ENCODE results near the gene PCSK5. TPM values are rescaled to one million over a fixed set of nuclear protein-coding genes. Genes with fewer than 3 reads are reported as not detected.

The PCSK5 gene
- polyA plus RNA-seq, 1 donor (not counting 4 experiments of a cell fraction or from before 2014, with no cell fraction given), result 1.9 TPM

- Histone ChIP-seq H3K79me2 (ENCODE audit: control insufficient read depth, insufficient read depth, low read length) (no peaks in the 10 kb centered on the region), H3K9me3 (ENCODE audit: control insufficient read depth, low read depth, low read length) (no peaks in the 10 kb centered on the region), H4K20me1 (ENCODE audit: control insufficient read depth, extremely low read depth, insufficient read depth, low read length) (no peaks in the 10 kb centered on the region), H3K9me1 (ENCODE audit: control insufficient read depth, extremely low read depth, insufficient read depth, low read length) (no peaks in the 10 kb centered on the region), H3K27ac (ENCODE audit: control insufficient read depth, insufficient read depth, low read length) (no peak overlapping the region), H2AFZ (ENCODE audit: control insufficient read depth, low read length) (no peak overlapping the region), H3K9ac (ENCODE audit: control insufficient read depth, extremely low read depth, insufficient read depth, low read length) (no peak overlapping the region), H3K36me3 (ENCODE audit: control insufficient read depth in 2 of 2, extremely low read depth in 1 of 2, insufficient read depth in 2 of 2, low read length in 2 of 2) (no peaks in the 10 kb centered on the region), H3K4me1 (ENCODE audit: control insufficient read depth, extremely low read depth, insufficient read depth, low read length) (no peaks in the 10 kb centered on the region), H3K4me3 (ENCODE audit: control insufficient read depth in 2 of 3, extremely low read depth in 1 of 3, insufficient read depth in 2 of 3, low read depth in 1 of 3, low read length in 3 of 3) (no peak overlapping the region), H3K27me3 (ENCODE audit: control insufficient read depth, extremely low read depth, insufficient read depth, low read length) (no peaks in the 10 kb centered on the region), H3K4me2 (ENCODE audit: control insufficient read depth, extremely low read depth, insufficient read depth, low read depth, low read length) (no peak overlapping the region)
- dilution Hi-C loops (cut with MboI; ENCODE audit: extremely low pct_ligation_motif_present, low sequenced_read_pairs), result no loop called here
- DNase-seq (ENCODE audit: low read depth, low spot score) (no peak), FAIRE-seq (no peak)
- TF ChIP-seq CTCF (optimal IDR thresholded peaks at IDR 0.05 in 1 of 3, IDR thresholded peaks at IDR 0.05 in 1 of 3, conservative IDR thresholded peaks at IDR 0.05 in 1 of 3; ENCODE audit: extremely low read depth in 1 of 3, insufficient read depth in 2 of 3, low read length in 3 of 3), result no peak
- TF ChIP-seq EZH2 (IDR thresholded peaks at IDR 0.05; ENCODE audit: low read length), result no peak
Observed at GRCh38 chr9:76246680-76247079, 356.2 kb downstream of the PCSK5 start.

- Histone ChIP-seq H3K27ac (ENCODE audit: control insufficient read depth, insufficient read depth, low read length) (no peak overlapping the region), H3K9me1 (ENCODE audit: control insufficient read depth, extremely low read depth, insufficient read depth, low read length) (no peaks in the 10 kb centered on the region), H3K36me3 (ENCODE audit: control insufficient read depth in 2 of 2, extremely low read depth in 1 of 2, insufficient read depth in 2 of 2, low read length in 2 of 2) (no peaks in the 10 kb centered on the region), H3K27me3 (ENCODE audit: control insufficient read depth, extremely low read depth, insufficient read depth, low read length) (no peaks in the 10 kb centered on the region), H3K9ac (ENCODE audit: control insufficient read depth, extremely low read depth, insufficient read depth, low read length) (no peak overlapping the region), H3K4me2 (ENCODE audit: control insufficient read depth, extremely low read depth, insufficient read depth, low read depth, low read length) (no peak overlapping the region), H2AFZ (ENCODE audit: control insufficient read depth, low read length) (no peak overlapping the region), H4K20me1 (ENCODE audit: control insufficient read depth, extremely low read depth, insufficient read depth, low read length) (no peaks in the 10 kb centered on the region), H3K4me3 (ENCODE audit: control insufficient read depth in 2 of 3, extremely low read depth in 1 of 3, insufficient read depth in 2 of 3, low read depth in 1 of 3, low read length in 3 of 3) (no peak overlapping the region), H3K9me3 (ENCODE audit: control insufficient read depth, low read depth, low read length) (no peaks in the 10 kb centered on the region), H3K4me1 (ENCODE audit: control insufficient read depth, extremely low read depth, insufficient read depth, low read length) (no peaks in the 10 kb centered on the region), H3K79me2 (ENCODE audit: control insufficient read depth, insufficient read depth, low read length) (no peaks in the 10 kb centered on the region)
- FAIRE-seq (no peak), DNase-seq (ENCODE audit: low read depth, low spot score) (no peak)
- TF ChIP-seq CTCF (optimal IDR thresholded peaks at IDR 0.05 in 1 of 3, IDR thresholded peaks at IDR 0.05 in 1 of 3, conservative IDR thresholded peaks at IDR 0.05 in 1 of 3; ENCODE audit: extremely low read depth in 1 of 3, insufficient read depth in 2 of 3, low read length in 3 of 3) (no peak), EZH2 (IDR thresholded peaks at IDR 0.05; ENCODE audit: low read length) (no peak)
- dilution Hi-C loops (cut with MboI; ENCODE audit: extremely low pct_ligation_motif_present, low sequenced_read_pairs), result no loop called here
Observed at GRCh38 chr9:76247426-76247825, 357.0 kb downstream of the PCSK5 start.
